Measurements from ENCODE around the gene NT5M.

Gene NT5M

GRCh38 chr17:17345686-17346427, 42.7 kb downstream of the NT5M start:
- Histone ChIP-seq H3K4me1 (ENCODE audit: control insufficient read depth in 1 of 2, insufficient read depth in 1 of 2, low read depth in 1 of 2, low read length in 1 of 2) (no peaks in the 10 kb centered on the region), H3K27me3 (no peaks in the 10 kb centered on the region), H3K27ac (no peak overlapping the region), H3K36me3 (no peaks in the 10 kb centered on the region), H3K9me3 (no peaks in the 10 kb centered on the region), H3K4me3 (ENCODE audit: low read depth in 1 of 2, low read length in 1 of 2) (no peak overlapping the region)
- TF ChIP-seq CTCF (IDR thresholded peaks at IDR 0.05) = no peak

- H3K27ac ChIP-seq = no peak overlapping the region
- no peaks in the 10 kb centered on the region for H3K4me1 ChIP-seq (ENCODE audit: control insufficient read depth in 1 of 2, insufficient read depth in 1 of 2, low read depth in 1 of 2, low read length in 1 of 2)
- no peaks in the 10 kb centered on the region for H3K27me3 ChIP-seq
- no peaks in the 10 kb centered on the region for H3K36me3 ChIP-seq
- no peak for TF ChIP-seq CTCF (IDR thresholded peaks at IDR 0.05)
- no peak overlapping the region for H3K4me3 ChIP-seq (ENCODE audit: low read depth in 1 of 2, low read length in 1 of 2)
- H3K9me3 ChIP-seq = no peaks in the 10 kb centered on the region
These were observed 43.5 kb downstream of the NT5M start for GRCh38 chr17:17346428-17347233.

- no peaks in the 10 kb centered on the region for H3K27me3 ChIP-seq
- no peaks in the 10 kb centered on the region for H3K9me3 ChIP-seq
- no peak overlapping the region for H3K4me3 ChIP-seq (ENCODE audit: low read depth in 1 of 2, low read length in 1 of 2)
- no peak overlapping the region for H3K27ac ChIP-seq
- no peaks in the 10 kb centered on the region for H3K4me1 ChIP-seq (ENCODE audit: control insufficient read depth in 1 of 2, insufficient read depth in 1 of 2, low read depth in 1 of 2, low read length in 1 of 2)
- H3K36me3 ChIP-seq = no peaks in the 10 kb centered on the region
- no peak for TF ChIP-seq CTCF (IDR thresholded peaks at IDR 0.05)
These were observed 44.2 kb downstream of the NT5M start for GRCh38 chr17:17347234-17347955.

- H3K9me3 ChIP-seq = no peaks in the 10 kb centered on the region
- no peak for TF ChIP-seq CTCF (IDR thresholded peaks at IDR 0.05)
- no peaks in the 10 kb centered on the region for H3K36me3 ChIP-seq
- no peaks in the 10 kb centered on the region for H3K27me3 ChIP-seq
- H3K27ac ChIP-seq = no peak overlapping the region
- no peaks in the 10 kb centered on the region for H3K4me1 ChIP-seq (ENCODE audit: control insufficient read depth in 1 of 2, insufficient read depth in 1 of 2, low read depth in 1 of 2, low read length in 1 of 2)
- no peak overlapping the region for H3K4me3 ChIP-seq (ENCODE audit: low read depth in 1 of 2, low read length in 1 of 2)
These were observed 45.0 kb downstream of the NT5M start for GRCh38 chr17:17347956-17348871.
